Measurements from ENCODE around the gene PDE9A.

GRCh38 chr21:42663860-42664535, 10.6 kb downstream of the PDE9A start:
- TF ChIP-seq EP300 (IDR thresholded peaks at IDR 0.05; ENCODE audit: borderline replicate concordance), result no peak
- TF ChIP-seq REST (IDR thresholded peaks at IDR 0.05; ENCODE audit: low read depth), result no peak
- no peak for TF ChIP-seq MAX (IDR thresholded peaks at IDR 0.05)
- TF ChIP-seq RAD21 (IDR thresholded peaks at IDR 0.05; ENCODE audit: low read depth), result no peak
- TF ChIP-seq FOXM1 (IDR thresholded peaks at IDR 0.05; ENCODE audit: borderline replicate concordance, low read depth), result no peak
- no peak for TF ChIP-seq ZBTB7A (IDR thresholded peaks at IDR 0.05; ENCODE audit: low read depth)
- no peak for TF ChIP-seq CREB1 (IDR thresholded peaks at IDR 0.05; ENCODE audit: low read depth)
- TF ChIP-seq CEBPB (IDR thresholded peaks at IDR 0.05), result no peak
- TF ChIP-seq TAF1 (IDR thresholded peaks at IDR 0.05; ENCODE audit: low read depth), result no peak

All from Ishikawa (cell line).